ENCODE data around the gene ADCY3. TPM values are rescaled to one million over a fixed set of nuclear protein-coding genes. Genes with fewer than 3 reads are reported as not detected.

ADCY3 gene
- total RNA-seq, 1 donor from 2014 or later = 46.2 TPM

GRCh38 chr2:24935145-24935544, 15.1 kb upstream of the ADCY3 start:
- no peak for TF ChIP-seq CTCF (conservative IDR thresholded peaks at IDR 0.05)
- H3K36me3 Mint-ChIP-seq = no peaks in the 10 kb centered on the region
- H3K27me3 Mint-ChIP-seq = peaks cover 2% of the 10 kb centered on the region
- no peak for DNase-seq (ENCODE audit: extremely low spot score, unreplicated experiment)
- no peak overlapping the region for H3K27ac Mint-ChIP-seq
- H3K4me3 Mint-ChIP-seq = no peak overlapping the region
- H3K4me1 Mint-ChIP-seq (ENCODE audit: unreplicated experiment) = no peaks in the 10 kb centered on the region
- H3K9me3 Mint-ChIP-seq = no peaks in the 10 kb centered on the region

- Mint-ChIP-seq H3K9me3 (no peaks in the 10 kb centered on the region), H3K4me1 (ENCODE audit: unreplicated experiment) (no peaks in the 10 kb centered on the region), H3K27me3 (peaks cover 2% of the 10 kb centered on the region), H3K27ac (no peak overlapping the region), H3K4me3 (no peak overlapping the region), H3K36me3 (no peaks in the 10 kb centered on the region)
- no peak for TF ChIP-seq CTCF (conservative IDR thresholded peaks at IDR 0.05)
- DNase-seq (ENCODE audit: extremely low spot score, unreplicated experiment) = no peak
Measured at GRCh38 chr2:24932715-24933114, 12.7 kb upstream of the ADCY3 start.

GRCh38 chr2:24930768-24931167, 10.7 kb upstream of the ADCY3 start:
- Mint-ChIP-seq H3K27ac (no peak overlapping the region), H3K36me3 (no peaks in the 10 kb centered on the region), H3K27me3 (peaks cover 5% of the 10 kb centered on the region), H3K4me1 (ENCODE audit: unreplicated experiment) (no peaks in the 10 kb centered on the region), H3K9me3 (no peaks in the 10 kb centered on the region), H3K4me3 (no peak overlapping the region)
- no peak for DNase-seq (ENCODE audit: extremely low spot score, unreplicated experiment)
- no peak for TF ChIP-seq CTCF (conservative IDR thresholded peaks at IDR 0.05)

- Mint-ChIP-seq H3K4me1 (ENCODE audit: unreplicated experiment) (no peaks in the 10 kb centered on the region), H3K9me3 (no peaks in the 10 kb centered on the region), H3K27ac (no peak overlapping the region), H3K36me3 (no peaks in the 10 kb centered on the region), H3K4me3 (no peak overlapping the region), H3K27me3 (peaks cover 5% of the 10 kb centered on the region)
- DNase-seq (ENCODE audit: extremely low spot score, unreplicated experiment) = no peak
- TF ChIP-seq CTCF (conservative IDR thresholded peaks at IDR 0.05) = no peak
Measured at GRCh38 chr2:24929230-24929629, 9.2 kb upstream of the ADCY3 start.

- TF ChIP-seq CTCF (conservative IDR thresholded peaks at IDR 0.05) = no peak
- Mint-ChIP-seq H3K9me3 (no peaks in the 10 kb centered on the region), H3K4me3 (no peak overlapping the region), H3K4me1 (ENCODE audit: unreplicated experiment) (peaks cover 5% of the 10 kb centered on the region), H3K36me3 (no peaks in the 10 kb centered on the region), H3K27ac (no peak overlapping the region), H3K27me3 (peaks cover 8% of the 10 kb centered on the region)
- no peak for DNase-seq (ENCODE audit: extremely low spot score, unreplicated experiment)
Measured at GRCh38 chr2:24928036-24928435, 8.0 kb upstream of the ADCY3 start.

Measured in type B pancreatic cell (in vitro differentiated cells).